Omental fat pad (tissue), 4 donors: ENCODE results near the gene ADORA2B. TPM values are rescaled to one million over a fixed set of nuclear protein-coding genes. Genes with fewer than 3 reads are reported as not detected.
"Not testable (repeated sequence)": the region's sequence is repeated elsewhere in the genome, so short reads cannot be mapped to it uniquely, and the experiment has no call there.

Experiments used
- ATAC-seq: fragments of 150-250 bp; one replicate; pipeline ENCODE4 v1.9.1; 2016; ENCODE audit warnings: mild to moderate bottlenecking, moderate library complexity; ENCODE audit not compliant: low FRiP score
- DNase-seq: peaks from one replicate; pipeline ENCODE4 v3.0.0-alpha.2; 2019; ENCODE audit warnings: low spot score
- CTCF ChIP-seq, 3 donors: fragments of 450-650 bp; IDR thresholded peaks; one replicate each; pipeline ENCODE4 v1.5.1; 2016 to 2017; ENCODE audit warnings: antibody characterized with exemption in 3 of 3, mild to moderate bottlenecking in 3 of 3, moderate library complexity in 2 of 3
- total RNA-seq, 4 donors: library from RNA; depleted of rRNA; stranded (reverse); fragments of >200 nt; gene quantifications; one replicate each; pipeline ENCODE4 v1.1.0, GENCODE V29; 2016

The ADORA2B gene
- total RNA-seq, 4 donors from 2014 or later = 0.82 to 5.6 (median 2.1) TPM; not detected in 1

GRCh38 chr17:15971882-15972281 lies 27.0 kb downstream of the ADORA2B start:
- no peak for DNase-seq
- TF ChIP-seq CTCF (IDR thresholded peaks at IDR 0.05) = no peak
- ATAC-seq = no peak

- TF ChIP-seq CTCF (IDR thresholded peaks at IDR 0.05) = no peak
- DNase-seq (no peak), ATAC-seq (no peak)
Observed at GRCh38 chr17:15972497-15972951, 27.6 kb downstream of the ADORA2B start.

GRCh38 chr17:15973016-15973415 lies 28.1 kb downstream of the ADORA2B start:
- DNase-seq (no peak), ATAC-seq (no peak)
- no peak for TF ChIP-seq CTCF (IDR thresholded peaks at IDR 0.05)

GRCh38 chr17:15973834-15974233 lies 28.9 kb downstream of the ADORA2B start:
- ATAC-seq (no peak), DNase-seq (no peak)
- TF ChIP-seq CTCF (IDR thresholded peaks at IDR 0.05) = no peak

GRCh38 chr17:15977894-15978293 lies 33.0 kb downstream of the ADORA2B start:
- no peak for TF ChIP-seq CTCF (IDR thresholded peaks at IDR 0.05)
- DNase-seq = no peak
- ATAC-seq = no peak

- DNase-seq (no peak), ATAC-seq (no peak)
- no peak for TF ChIP-seq CTCF (IDR thresholded peaks at IDR 0.05)
Observed at GRCh38 chr17:15978606-15979005, 33.7 kb downstream of the ADORA2B start.

- ATAC-seq, DNase-seq: not testable (repeated sequence)
Observed at GRCh38 chr17:15979013-15979412, 34.1 kb downstream of the ADORA2B start.

GRCh38 chr17:15981208-15981607 lies 36.3 kb downstream of the ADORA2B start:
- ATAC-seq = no peak
- DNase-seq = no peak

More at GRCh38 chr17:15981208-15981607, 36.3 kb downstream of the ADORA2B start:
- TF ChIP-seq CTCF (IDR thresholded peaks at IDR 0.05) = no peak
